GM12878 (cell line): Measurements from ENCODE around the gene GUCY1A1. TPM values are rescaled to one million over a fixed set of nuclear protein-coding genes. Genes with fewer than 3 reads are reported as not detected.

Experiments
- CTCF ChIP-seq, 3 experiments: IDR thresholded peaks in 2 of 3; conservative IDR thresholded peaks in 1 of 3; 2 replicates each; pipeline ENCODE4 v1.5.1; 2011; ENCODE audit warnings: low read depth in 3 of 3, low read length in 3 of 3, mild to moderate bottlenecking in 3 of 3, control low read depth in 2 of 3, moderate library complexity in 2 of 3, inconsistent platforms in 1 of 3, mixed read lengths in 1 of 3; ENCODE audit not compliant: control insufficient read depth in 2 of 3, insufficient read depth in 1 of 3; ENCODE audit errors: extremely low read depth in 1 of 3
- ESRRA ChIP-seq: IDR thresholded peaks from 2 replicates; pipeline ENCODE4 v1.6.1; 2012; ENCODE audit warnings: mild to moderate bottlenecking, low read length, improper control_type of control experiment
- IKZF2 ChIP-seq, 2 experiments: fragments of 450-650 bp; IDR thresholded peaks; 2 replicates each; pipeline ENCODE4 v1.6.1; 2017; ENCODE audit warnings: mild to moderate bottlenecking in 2 of 2, moderate library complexity in 2 of 2
- LARP7 ChIP-seq: fragments of 450-650 bp; IDR thresholded peaks from 2 replicates; pipeline ENCODE4 v1.6.1; 2017; ENCODE audit warnings: mild to moderate bottlenecking
- MTA2 ChIP-seq: fragments of 450-650 bp; IDR thresholded peaks from 2 replicates; pipeline ENCODE4 v1.6.1; 2016; ENCODE audit warnings: low read depth, mild to moderate bottlenecking, moderate library complexity
- NR2C1 ChIP-seq: fragments of 450-650 bp; IDR thresholded peaks from 2 replicates; pipeline ENCODE4 v1.6.1; 2017; ENCODE audit warnings: antibody characterized with exemption, mild to moderate bottlenecking, moderate library complexity
- RFX5 ChIP-seq: IDR thresholded peaks from 2 replicates; pipeline ENCODE4 v1.6.1; 2011; ENCODE audit warnings: low read depth, low read length, improper control_type of control experiment
- polyA plus RNA-seq, 11 experiments: library from polyadenylated mRNA; depleted of rRNA in 4 of 11; unstranded in 6 of 11; stranded (reverse) in 5 of 11; fragments of >200 nt; fragmentation: Nextera tagmentation in 4 of 11; fragmentation: Illumina TruSeq in 1 of 11; extraction: Ambion mirVana in 4 of 11; extraction: Trizol in 1 of 11; gene quantifications; 1 replicate in 1 of 11; 2 replicates in 10 of 11; pipeline versions ENCODE4 v1.2.1 to v1.2.3, GENCODE V29; 2011 to 2016; ENCODE audit warnings: inconsistent platforms in 2 of 11, missing spikeins in 2 of 11, low read depth in 1 of 11
- total RNA-seq, 4 experiments: library from RNA; depleted of rRNA in 3 of 4; stranded (reverse); fragments of >200 nt in 3 of 4; fragmentation: Illumina TruSeq in 1 of 4; extraction: Trizol in 1 of 4; gene quantifications; 2 replicates each; pipeline versions ENCODE4 v1.2.1 to v1.2.3, GENCODE V29; 2013 to 2021
- TF ChIP-seq, protein P1 (sequence below): fragments of 450-650 bp; IDR thresholded peaks from 2 replicates; pipeline ENCODE4 v1.6.1; 2017; ENCODE audit warnings: mild to moderate bottlenecking, moderate library complexity

GUCY1A1 gene
- total and polyA plus RNA-seq, 10 of the 15 experiments (the other 5 are each of a cell fraction or from before 2014, with no cell fraction given) = 0.44 to 22.6 (median 0.55) TPM

DNA sequence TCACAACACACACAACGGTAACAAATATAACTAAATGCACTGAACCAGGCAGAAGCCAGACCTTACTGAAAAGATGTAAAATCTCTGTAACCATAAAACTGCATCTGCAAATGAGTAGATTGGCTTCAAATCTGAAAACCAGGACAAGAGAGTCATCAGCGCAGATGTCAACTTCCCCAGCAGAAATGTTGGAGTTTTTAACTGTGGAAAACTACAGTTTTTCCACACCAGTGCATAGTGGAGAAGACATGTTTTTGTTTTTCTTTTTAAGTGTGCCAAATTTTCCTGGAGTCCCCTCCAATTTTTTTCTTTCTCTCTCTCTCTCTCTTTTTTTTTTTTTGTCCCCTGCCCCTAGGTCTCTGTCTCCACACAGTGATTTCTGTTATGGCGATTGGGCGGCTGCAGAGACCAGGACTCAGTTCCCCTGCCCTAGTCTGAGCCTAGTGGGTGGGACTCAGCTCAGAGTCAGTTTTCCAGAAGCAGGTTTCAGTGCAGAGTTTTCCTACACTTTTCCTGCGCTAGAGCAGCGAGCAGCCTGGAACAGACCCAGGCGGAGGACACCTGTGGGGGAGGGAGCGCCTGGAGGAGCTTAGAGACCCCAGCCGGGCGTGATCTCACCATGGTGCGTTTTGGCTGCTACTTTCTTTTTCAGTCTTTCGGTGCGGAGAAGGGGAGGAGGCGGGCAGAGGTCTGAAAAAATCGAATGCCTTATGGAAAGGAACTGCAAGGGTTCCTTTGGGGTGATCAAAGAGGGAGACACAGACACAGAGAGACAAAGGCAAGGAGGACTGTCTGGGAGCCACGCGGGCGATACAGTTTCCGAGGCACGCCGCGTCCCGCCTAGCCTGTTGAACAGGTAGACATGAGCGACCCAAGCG is at the start of gene GUCY1A1 (continued):
- TF ChIP-seq, protein P1, sequence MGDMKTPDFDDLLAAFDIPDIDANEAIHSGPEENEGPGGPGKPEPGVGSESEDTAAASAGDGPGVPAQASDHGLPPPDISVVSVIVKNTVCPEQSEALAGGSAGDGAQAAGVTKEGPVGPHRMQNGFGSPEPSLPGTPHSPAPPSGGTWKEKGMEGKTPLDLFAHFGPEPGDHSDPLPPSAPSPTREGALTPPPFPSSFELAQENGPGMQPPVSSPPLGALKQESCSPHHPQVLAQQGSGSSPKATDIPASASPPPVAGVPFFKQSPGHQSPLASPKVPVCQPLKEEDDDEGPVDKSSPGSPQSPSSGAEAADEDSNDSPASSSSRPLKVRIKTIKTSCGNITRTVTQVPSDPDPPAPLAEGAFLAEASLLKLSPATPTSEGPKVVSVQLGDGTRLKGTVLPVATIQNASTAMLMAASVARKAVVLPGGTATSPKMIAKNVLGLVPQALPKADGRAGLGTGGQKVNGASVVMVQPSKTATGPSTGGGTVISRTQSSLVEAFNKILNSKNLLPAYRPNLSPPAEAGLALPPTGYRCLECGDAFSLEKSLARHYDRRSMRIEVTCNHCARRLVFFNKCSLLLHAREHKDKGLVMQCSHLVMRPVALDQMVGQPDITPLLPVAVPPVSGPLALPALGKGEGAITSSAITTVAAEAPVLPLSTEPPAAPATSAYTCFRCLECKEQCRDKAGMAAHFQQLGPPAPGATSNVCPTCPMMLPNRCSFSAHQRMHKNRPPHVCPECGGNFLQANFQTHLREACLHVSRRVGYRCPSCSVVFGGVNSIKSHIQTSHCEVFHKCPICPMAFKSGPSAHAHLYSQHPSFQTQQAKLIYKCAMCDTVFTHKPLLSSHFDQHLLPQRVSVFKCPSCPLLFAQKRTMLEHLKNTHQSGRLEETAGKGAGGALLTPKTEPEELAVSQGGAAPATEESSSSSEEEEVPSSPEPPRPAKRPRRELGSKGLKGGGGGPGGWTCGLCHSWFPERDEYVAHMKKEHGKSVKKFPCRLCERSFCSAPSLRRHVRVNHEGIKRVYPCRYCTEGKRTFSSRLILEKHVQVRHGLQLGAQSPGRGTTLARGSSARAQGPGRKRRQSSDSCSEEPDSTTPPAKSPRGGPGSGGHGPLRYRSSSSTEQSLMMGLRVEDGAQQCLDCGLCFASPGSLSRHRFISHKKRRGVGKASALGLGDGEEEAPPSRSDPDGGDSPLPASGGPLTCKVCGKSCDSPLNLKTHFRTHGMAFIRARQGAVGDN = peak; percentile 64
- TF ChIP-seq RFX5 (no peak), IKZF2 (IDR thresholded peaks at IDR 0.05) (no peak; a peak in 1 of 4 replicates), ESRRA (no peak), LARP7 (no peak; the same call in 1 of the 2 replicates), CTCF (IDR thresholded peaks at IDR 0.05 in 2 of 3, conservative IDR thresholded peaks at IDR 0.05 in 1 of 3; ENCODE audit: control insufficient read depth in 2 of 3, extremely low read depth in 1 of 3, insufficient read depth in 1 of 3, low read depth in 3 of 3, low read length in 3 of 3) (no peak), NR2C1 (no peak), MTA2 (no peak)
